GM23248 (cell line): ENCODE measurements around the gene PTPN1.

Source experiments
- EZH2 ChIP-seq: fragments of 200-600 bp; sonication (generic); IDR thresholded peaks from 2 replicates; pipeline ENCODE4 v1.6.1; 2018; ENCODE audit warnings: antibody characterized with exemption, mild to moderate bottlenecking; ENCODE audit not compliant: insufficient read depth, poor library complexity, severe bottlenecking
- EZH2phosphoT487 ChIP-seq: fragments of 200-600 bp; sonication (generic); IDR thresholded peaks from 2 replicates; pipeline ENCODE4 v1.6.1; 2018; ENCODE audit warnings: antibody characterized with exemption, moderate library complexity, mild to moderate bottlenecking, low read depth; ENCODE audit not compliant: insufficient read depth

GRCh38 chr20:50568549-50568942 is 58.4 kb downstream of the PTPN1 start:
- TF ChIP-seq EZH2 (no peak), EZH2phosphoT487 (no peak)
